GM18505 (cell line): ENCODE results near the gene MROH9.
"Not testable (repeated sequence)": the region's sequence is repeated elsewhere in the genome, so short reads cannot be mapped to it uniquely, and the experiment has no call there.

Experiments
- ATAC-seq: cut with Tn5 transposase; IDR thresholded peaks from one replicate; pipeline ENCODE4 v1.9.1; 2021; ENCODE audit not compliant: unreplicated experiment
- POLR2A ChIP-seq: IDR thresholded peaks from 4 replicates; pipeline ENCODE4 v1.6.1; 2011; ENCODE audit warnings: borderline replicate concordance; ENCODE audit not compliant: insufficient read depth, insufficient read length; ENCODE audit errors: extremely low read depth

MROH9 gene, protein sequence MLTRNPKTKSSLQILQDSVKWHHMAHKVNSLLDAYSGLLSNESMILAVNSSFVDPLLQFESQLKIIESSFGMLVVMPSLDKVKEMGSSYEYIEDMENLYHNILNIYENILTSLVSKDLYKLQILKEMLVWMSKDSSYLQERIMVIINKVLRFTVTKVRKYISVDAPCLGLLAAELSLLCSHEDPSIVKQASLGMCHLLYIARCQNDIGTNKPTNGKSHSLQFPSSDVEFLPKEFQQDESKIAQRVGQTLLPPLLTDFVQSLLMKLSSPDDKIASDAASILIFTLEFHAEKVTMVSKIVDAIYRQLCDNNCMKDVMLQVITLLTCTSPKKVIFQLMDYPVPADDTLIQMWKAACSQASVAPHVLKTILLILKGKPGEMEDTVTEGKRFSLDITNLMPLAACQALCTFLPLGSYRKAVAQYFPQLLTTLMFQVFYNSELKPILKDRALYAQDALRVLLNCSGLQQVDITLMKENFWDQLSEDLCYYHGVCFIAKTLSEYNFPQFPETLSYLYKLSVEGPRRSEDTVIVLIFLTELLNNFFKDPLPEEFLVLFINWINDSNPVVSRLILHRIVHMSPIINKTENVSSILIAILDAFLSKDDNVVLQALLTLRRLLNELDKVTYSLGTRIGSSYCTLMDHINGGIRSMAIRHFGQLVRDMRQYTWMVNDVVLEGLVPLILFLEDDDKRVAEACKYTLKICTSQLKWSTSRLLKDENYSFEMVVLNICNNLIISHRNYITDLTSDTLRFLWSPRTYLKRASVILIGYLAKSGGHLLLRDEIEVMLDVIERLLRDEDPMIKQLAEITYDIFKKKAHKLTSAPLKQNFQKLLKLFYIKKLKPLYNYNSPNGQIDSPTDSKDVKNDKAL

DNA sequence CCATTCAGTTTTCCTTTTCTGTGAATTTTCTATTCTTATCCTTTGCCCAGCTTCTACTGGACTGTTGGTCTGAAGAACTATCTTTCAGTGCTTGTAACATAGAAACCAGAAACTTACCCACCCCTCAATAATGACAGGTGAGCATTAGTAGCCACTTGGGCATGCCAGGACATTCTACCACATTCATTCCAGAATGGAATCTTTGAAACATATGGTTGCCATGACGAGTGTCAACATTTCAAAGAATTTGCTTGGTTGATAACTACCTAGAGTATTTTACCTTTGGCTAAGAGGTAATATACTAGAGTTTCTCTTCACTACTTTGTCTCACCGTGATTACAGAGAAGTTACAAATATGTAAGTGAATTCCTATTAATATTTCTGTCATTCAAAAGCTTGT lies at the start of gene MROH9:
TSS of gene MROH9 (plus strand) at position 304 of the 400 bp plus-strand sequence. CDS start 10,023 bp downstream, outside the sequence.
- ATAC-seq = no peak
- TF ChIP-seq POLR2A = no peak

DNA sequence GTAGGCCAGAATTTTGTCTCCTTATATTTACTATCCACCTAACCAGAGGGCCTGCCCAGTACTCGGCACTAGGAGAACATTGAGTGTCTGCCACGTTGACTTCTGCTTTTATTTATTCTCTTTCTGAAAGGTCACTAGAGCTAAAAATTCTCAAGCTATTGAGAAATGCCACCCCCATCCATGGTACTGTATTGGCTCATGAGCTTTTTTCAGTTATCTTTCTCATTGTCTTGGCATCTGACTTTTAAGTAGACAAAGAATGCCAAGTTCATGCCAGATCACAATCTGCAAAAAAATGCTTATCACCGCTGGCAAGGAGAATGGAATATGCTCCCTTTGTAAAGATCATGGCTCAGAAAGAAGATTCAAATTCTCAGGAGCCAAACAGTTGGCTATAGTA lies 49.8 kb upstream of the MROH9 start:
- ATAC-seq = no peak
- TF ChIP-seq POLR2A = no peak

GRCh38 chr1:170886460-170886859 lies 48.9 kb upstream of the MROH9 start:
- no peak for TF ChIP-seq POLR2A
- ATAC-seq = no peak

DNA sequence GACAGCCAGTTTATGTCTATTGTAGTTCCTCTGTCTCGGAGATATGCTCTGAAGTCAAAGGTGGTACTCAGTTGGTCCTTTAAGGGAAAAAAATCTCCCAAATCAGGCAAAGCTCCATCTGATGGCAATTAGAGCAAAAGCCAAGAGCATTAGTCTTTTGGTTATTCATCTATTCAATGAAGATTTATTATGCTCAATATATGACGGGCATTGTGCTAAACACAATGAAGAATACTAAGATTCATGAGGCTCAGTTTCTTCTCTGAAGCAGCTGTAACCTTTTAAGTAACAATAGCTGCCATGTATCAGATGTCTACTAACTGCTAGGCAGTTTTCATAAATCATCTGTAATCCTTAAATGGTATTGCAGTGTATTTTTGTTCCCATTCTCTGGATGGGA lies 47.6 kb upstream of the MROH9 start:
- TF ChIP-seq POLR2A = no peak
- ATAC-seq = no peak

DNA sequence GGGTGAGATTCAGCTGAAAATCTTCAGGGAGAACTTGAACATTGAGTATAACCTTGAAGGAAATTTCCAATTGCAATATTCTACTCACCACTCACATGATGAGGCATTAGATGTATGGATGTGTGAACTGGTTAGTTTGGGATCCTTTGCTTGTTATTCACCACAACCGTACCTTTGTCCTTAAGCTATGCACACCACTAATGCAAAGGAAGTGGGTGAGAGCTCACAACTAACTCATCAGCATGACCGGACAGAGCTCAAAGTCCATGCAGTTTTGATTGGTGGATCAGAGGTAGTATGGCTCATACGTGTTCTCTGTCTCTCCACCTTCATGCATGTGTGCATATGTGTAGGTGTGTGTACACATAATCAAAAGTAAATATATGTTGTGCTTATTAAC lies 43.5 kb upstream of the MROH9 start:
- no peak for ATAC-seq
- no peak for TF ChIP-seq POLR2A

DNA sequence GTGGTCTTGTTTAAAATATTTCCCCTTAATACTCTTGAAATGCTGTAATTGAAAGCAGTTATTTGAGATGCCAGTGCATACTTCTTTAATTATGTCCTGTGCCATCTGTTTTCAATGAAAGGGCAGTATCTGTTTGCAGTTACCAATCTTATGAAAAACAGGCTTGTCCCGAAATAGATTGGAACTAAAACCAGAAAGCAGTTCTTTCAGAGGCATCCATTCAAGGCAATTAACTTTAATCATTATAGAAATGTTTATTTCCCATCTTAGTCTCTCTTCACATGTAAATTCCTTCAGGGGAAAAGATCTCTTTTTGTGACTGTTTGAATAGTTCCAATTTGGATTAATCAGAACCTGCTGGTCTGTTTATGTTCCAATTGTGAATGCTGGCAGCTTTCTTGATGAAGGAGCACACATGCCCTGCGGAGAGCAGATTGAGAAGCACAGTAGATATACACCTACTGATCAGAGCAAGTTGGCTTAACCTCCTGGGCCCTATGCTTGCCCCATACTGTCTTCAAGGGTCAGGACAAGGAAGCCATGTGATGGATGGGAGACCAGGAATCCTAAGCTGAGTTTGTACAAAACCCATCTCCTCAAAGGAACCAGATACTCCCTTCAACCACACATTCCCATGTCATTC lies 41.6 kb upstream of the MROH9 start:
- TF ChIP-seq POLR2A = no peak

DNA sequence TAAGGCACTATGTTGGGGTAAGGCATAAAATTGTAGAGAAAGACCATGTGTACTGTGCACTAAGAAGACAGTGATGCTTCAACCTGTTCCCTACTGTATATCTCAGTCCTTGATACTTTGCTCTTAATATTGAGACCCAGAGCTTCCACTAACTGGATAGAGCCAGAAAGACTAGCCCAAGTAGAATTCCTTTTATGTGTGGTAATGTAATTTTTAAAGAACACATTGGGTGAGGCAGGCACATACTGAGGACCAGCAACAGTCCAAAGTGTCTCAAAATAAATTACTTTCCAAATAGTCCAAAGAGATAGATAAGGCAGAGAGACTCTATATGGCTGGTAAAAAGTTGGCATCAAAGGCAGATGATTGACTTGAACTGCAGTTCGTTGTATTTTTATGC lies 31.4 kb upstream of the MROH9 start:
- no peak for ATAC-seq
- no peak for TF ChIP-seq POLR2A

More for the DNA sequence above, 41.6 kb upstream of the MROH9 start:
- ATAC-seq = no peak

GRCh38 chr1:170908942-170909341 lies 26.4 kb upstream of the MROH9 start:
- no peak for ATAC-seq
- TF ChIP-seq POLR2A = no peak

DNA sequence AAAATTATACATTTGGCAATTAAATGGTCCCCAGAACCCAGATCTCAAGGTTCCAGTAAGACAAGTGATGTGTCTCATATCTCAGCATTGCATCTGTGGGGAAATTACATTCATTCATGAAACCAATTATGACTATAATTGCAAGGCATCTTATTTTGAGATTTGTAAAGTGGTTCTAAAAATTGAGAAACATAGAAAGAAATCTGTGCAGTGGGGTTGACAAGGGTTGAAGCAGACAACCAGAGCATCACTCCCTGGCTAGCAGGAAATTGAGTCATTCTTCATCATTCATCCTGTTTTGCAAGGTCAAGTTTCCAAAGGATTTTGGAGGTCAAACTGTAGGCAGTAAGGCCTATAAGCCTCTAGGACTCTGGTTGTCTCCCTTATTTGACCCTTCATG lies 25.1 kb upstream of the MROH9 start:
- ATAC-seq = no peak
- TF ChIP-seq POLR2A = no peak

DNA sequence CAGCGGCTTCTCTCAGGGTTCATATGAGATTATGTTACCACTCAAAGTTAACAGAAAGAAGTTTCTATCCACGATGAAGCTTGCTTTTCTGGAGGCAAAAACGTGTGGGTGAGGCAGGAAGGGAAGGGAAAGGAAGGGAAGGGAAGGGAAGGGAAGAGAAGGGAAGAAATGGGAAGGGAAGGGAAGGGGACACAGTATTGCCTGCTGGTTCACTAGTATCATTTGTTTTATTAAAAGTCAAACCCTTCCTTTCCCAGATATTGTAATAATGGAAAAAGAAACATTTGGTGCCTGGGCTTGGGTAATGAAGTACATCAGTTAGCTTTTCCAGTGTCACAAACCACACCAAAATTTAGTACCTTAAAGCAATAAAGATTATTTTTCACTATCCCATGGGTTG lies 18.0 kb upstream of the MROH9 start:
- TF ChIP-seq POLR2A = no peak
- ATAC-seq = no peak

DNA sequence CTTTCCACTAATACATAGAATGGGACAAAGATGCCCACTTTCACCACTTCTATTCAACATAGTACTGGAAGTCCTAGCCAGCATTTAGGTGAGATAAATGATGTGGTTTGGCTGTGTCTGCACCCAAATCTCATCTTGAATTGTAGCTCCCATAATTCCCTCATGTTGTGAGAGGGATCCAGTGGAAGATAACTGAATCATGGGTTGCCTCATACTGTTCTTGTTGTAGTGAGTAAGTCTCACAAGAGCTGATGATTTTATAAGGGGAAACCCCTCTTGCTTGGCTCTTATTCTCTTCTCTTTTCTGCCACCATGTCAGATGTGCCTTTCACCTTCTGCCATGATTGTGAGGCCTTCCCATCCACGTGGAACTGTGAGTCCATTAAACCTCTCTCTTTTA lies 10.7 kb upstream of the MROH9 start:
- ATAC-seq = not testable (repeated sequence)

DNA sequence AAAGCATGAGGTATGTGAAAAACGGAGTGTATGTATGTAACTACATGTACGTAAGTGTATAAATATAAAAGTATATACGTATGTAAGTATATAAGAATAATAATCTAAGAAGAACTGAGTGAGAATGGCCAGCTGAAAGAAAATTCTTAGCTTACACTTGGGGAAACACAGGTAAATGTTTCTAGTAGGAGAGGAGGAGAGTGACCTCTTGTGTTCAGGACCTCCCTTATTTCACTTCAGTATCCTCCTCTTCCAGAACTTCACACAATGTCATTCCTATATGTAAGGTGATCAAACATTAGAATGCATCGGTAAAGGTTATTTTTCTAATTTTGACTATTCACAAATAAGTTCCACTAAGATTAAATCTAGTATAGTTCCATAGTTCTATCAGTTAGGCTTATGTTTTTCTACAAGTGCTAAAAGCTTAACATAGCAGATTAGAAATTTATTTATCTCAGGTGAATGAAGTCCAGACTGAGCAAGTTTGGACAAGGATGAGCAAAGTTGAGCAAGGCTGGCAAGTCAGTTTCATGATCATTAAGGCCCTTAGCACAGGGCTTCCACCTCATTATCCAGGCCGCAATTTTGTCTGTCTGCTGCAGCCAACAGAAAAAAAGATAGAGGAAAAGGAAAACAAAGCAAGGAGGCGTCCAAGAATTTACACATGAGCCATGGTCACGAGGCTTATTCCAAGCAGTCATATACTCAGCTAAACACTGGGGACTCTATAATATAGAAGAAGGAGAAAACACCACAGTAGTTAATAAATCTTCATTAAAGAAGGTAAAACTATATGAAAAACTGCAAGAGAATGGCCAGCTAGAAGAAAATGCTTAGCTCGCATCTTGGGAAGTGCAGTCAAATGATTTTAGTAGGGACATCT lies 7.1 kb upstream of the MROH9 start:
- no peak for ATAC-seq
- no peak for TF ChIP-seq POLR2A

DNA sequence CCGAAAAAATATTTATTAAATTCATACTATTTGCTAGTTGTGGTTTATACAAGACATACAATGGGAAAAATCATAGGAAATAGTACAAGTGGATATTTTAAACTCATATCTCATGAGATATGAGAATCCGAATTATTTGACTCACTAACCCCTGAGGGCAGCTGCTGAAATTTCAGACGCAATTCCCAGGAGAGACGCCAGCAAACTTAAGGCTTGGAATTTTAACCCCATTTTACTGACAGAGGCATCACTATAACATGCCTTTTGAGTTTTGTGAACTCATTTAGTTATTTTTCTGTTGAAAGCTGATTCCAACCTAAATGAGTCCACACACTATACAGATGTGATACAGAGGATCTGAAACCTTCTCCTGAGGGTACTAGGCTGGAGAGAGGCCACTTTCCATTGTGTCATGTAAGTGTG lies 5.9 kb upstream of the MROH9 start:
- ATAC-seq = no peak
- TF ChIP-seq POLR2A = no peak
